ENCODE measurements around the gene DET1.
"Not testable (repeated sequence)": the region's sequence is repeated elsewhere in the genome, so short reads cannot be mapped to it uniquely, and the experiment has no call there.

Gene DET1

DNA sequence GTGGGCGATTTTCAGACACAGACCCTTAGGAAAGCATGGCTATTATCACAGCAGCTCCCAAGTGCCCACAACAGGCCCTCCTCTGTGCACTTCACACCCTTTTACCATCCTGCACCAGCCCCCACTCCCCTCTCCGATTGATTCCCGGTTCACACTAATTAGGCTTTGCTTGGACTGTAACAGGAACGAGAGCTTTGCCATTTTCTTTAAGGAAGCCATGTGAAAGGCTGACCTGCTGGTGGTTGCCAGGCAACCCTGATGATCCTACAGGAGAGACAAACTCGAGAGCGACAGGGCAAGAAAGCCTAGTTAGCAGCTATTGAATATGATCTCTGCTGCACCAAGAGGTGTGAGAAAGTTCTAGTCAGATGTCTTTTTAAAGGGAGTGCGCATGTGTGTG is 28.2 kb upstream of the DET1 start:
- no peak overlapping the region for H3K4me3 ChIP-seq (ENCODE audit: low read depth, low read length)
- TF ChIP-seq CTCF (IDR thresholded peaks at IDR 0.05; ENCODE audit: control insufficient read depth, extremely low read depth, insufficient read depth) = no peak
- no peak for DNase-seq (ENCODE audit: low read depth)

DNA sequence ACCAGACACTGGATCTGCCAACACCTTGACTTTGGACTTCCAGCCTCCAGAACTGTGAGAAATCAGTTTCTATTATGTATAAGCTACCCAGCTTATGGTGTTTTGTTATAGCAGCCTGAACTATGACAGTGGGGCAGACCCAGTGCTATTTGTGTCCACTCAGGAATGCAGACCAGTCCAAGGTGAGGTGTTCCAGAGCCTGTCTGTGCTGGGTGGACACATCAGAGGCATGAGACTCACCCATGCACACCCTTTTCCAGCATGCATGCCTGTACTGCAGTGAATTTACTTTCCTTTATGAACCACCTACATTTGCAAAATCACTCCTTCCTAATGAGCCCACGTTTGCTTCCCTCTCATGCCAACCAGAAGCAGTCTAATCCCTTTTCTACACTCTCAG is 27.6 kb upstream of the DET1 start:
- no peak overlapping the region for H3K4me3 ChIP-seq (ENCODE audit: low read depth, low read length)
- no peak for DNase-seq (ENCODE audit: low read depth)
- no peak for TF ChIP-seq CTCF (IDR thresholded peaks at IDR 0.05; ENCODE audit: control insufficient read depth, extremely low read depth, insufficient read depth)

GRCh38 chr15:88571852-88572259 is 25.4 kb upstream of the DET1 start:
- H3K4me3 ChIP-seq (ENCODE audit: low read depth, low read length) = no peak overlapping the region
- no peak for TF ChIP-seq CTCF (IDR thresholded peaks at IDR 0.05; ENCODE audit: control insufficient read depth, extremely low read depth, insufficient read depth)
- DNase-seq (ENCODE audit: low read depth) = no peak

DNA sequence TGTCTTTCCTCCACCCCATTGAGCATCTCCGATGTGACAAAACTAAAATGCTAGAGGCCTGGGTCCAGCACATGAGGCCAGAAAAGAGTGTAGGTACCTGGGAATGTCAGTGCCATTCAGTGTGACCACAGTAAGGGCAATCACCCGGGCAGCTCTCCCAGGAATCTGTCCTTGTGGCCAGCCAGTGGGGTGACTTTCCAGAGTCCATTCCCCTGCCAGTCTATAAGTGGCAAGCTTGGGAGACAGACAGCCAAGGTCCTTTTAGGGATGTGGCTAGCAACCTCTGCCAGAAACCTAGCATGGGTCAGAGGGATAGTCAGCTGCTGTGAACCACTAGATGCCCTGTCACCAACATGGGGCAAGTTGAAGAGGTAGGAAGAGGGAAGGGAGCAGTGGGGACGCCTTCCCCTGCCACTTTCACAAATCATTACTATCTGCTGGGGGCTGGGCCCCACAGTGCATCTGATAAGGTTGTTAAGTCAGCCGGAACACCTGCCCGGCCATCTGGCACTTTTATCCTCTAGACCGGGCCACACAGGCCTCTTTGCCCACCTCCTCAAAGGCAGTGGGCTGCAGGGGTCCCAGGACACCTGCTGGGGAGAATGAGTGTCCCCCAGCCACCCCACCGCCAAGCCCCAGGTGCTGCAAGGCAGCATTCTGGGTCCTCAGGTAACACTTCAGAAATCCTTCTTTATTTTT is 24.8 kb upstream of the DET1 start:
- no peak for DNase-seq (ENCODE audit: low read depth)
- H3K4me3 ChIP-seq (ENCODE audit: low read depth, low read length) = no peak overlapping the region
- TF ChIP-seq CTCF (IDR thresholded peaks at IDR 0.05; ENCODE audit: control insufficient read depth, extremely low read depth, insufficient read depth) = no peak

DNA sequence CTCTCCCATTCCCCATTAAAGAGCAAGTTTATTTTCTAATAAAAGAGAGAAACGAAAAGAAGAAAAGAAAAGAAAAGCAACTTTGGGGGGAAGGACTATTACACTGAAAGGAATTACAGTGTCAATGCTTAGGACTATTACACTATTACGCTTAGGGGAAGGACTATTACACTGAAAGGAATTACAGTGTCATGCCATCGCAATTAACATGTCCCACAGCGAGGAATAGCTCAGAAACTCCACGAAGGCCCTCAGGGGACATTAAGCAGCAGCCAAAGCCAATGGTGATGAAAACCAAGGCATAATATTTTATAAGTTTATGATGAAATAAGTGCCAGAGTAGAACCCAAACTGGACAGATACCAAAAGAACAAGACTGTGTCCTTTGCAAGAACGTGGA is 22.1 kb upstream of the DET1 start:
- no peak for TF ChIP-seq CTCF (IDR thresholded peaks at IDR 0.05; ENCODE audit: control insufficient read depth, extremely low read depth, insufficient read depth)
- H3K4me3 ChIP-seq (ENCODE audit: low read depth, low read length) = no peak overlapping the region
- no peak for DNase-seq (ENCODE audit: low read depth)

GRCh38 chr15:88564741-88565140 is 18.3 kb upstream of the DET1 start:
- H3K4me3 ChIP-seq (ENCODE audit: low read depth, low read length) = no peak overlapping the region
- DNase-seq (ENCODE audit: low read depth) = no peak
- TF ChIP-seq CTCF (IDR thresholded peaks at IDR 0.05; ENCODE audit: control insufficient read depth, extremely low read depth, insufficient read depth) = no peak

DNA sequence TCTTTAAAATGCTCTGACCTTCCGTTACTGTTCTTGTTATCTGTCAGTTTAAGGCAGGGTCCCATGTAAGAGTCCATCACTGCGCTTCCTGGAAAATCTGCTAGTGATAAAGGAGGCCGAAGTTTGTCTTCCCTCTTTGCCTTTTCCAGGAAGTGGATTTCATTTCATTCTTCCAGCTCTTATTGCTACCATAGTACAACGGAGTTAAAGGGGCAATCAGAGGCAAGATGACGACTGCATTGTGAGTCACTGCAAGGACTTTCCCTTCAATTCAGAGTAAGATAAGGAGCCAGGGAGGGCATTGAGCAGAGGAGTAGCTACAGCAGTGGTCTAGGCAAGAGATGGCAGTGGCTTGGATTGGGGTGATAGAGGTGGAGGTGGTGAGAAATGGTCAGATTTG is 17.2 kb upstream of the DET1 start:
- no peak for TF ChIP-seq CTCF (IDR thresholded peaks at IDR 0.05; ENCODE audit: control insufficient read depth, extremely low read depth, insufficient read depth)
- DNase-seq (ENCODE audit: low read depth) = no peak

GRCh38 chr15:88559565-88559964 is 13.1 kb upstream of the DET1 start:
- not testable (repeated sequence) for H3K4me3 ChIP-seq (ENCODE audit: low read depth, low read length); DNase-seq (ENCODE audit: low read depth)

More for the DNA sequence above, 17.2 kb upstream of the DET1 start:
- no peak overlapping the region for H3K4me3 ChIP-seq (ENCODE audit: low read depth, low read length)

GRCh38 chr15:88558026-88558425 is 11.5 kb upstream of the DET1 start:
- not testable (repeated sequence) for H3K4me3 ChIP-seq (ENCODE audit: low read depth, low read length); DNase-seq (ENCODE audit: low read depth)

GRCh38 chr15:88548009-88548408 is 1.5 kb upstream of the DET1 start:
- peak; percentile 35 for DNase-seq (ENCODE audit: low read depth)

More at GRCh38 chr15:88548009-88548408, 1.5 kb upstream of the DET1 start:
- not testable (repeated sequence) for H3K4me3 ChIP-seq (ENCODE audit: low read depth, low read length)

All from LNCaP clone FGC (cell line).